Glutamatergic neuron (in vitro differentiated cells): ENCODE results near the gene EIF4B. TPM values are rescaled to one million over a fixed set of nuclear protein-coding genes. Genes with fewer than 3 reads are reported as not detected.
"Not testable (repeated sequence)": the region's sequence is repeated elsewhere in the genome, so short reads cannot be mapped to it uniquely, and the experiment has no call there.

Experiments
- DNase-seq: peaks from one replicate; pipeline ENCODE4 v3.0.0; 2022
- H3K27ac Mint-ChIP-seq: one replicate; pipeline ENCODE4 v1.8.0; 2020; ENCODE audit warnings: mild to moderate bottlenecking, mixed read lengths, inconsistent platforms; ENCODE audit not compliant: unreplicated experiment
- H3K27me3 Mint-ChIP-seq: one replicate; pipeline ENCODE4 v1.8.0; 2020; ENCODE audit warnings: mild to moderate bottlenecking, moderate library complexity, mixed read lengths, inconsistent platforms; ENCODE audit not compliant: unreplicated experiment
- H3K36me3 Mint-ChIP-seq: one replicate; pipeline ENCODE4 v1.8.0; 2020; ENCODE audit warnings: mild to moderate bottlenecking, mixed read lengths, inconsistent platforms; ENCODE audit not compliant: unreplicated experiment
- H3K4me1 Mint-ChIP-seq: one replicate; pipeline ENCODE4 v1.8.0; 2020; ENCODE audit warnings: mild to moderate bottlenecking, low read depth, mixed read lengths, inconsistent platforms; ENCODE audit not compliant: unreplicated experiment
- H3K4me3 Mint-ChIP-seq: one replicate; pipeline ENCODE4 v1.8.0; 2020; ENCODE audit warnings: mild to moderate bottlenecking, mixed read lengths, inconsistent platforms; ENCODE audit not compliant: unreplicated experiment
- H3K9me3 Mint-ChIP-seq: one replicate; pipeline ENCODE4 v1.8.0; 2020; ENCODE audit warnings: mild to moderate bottlenecking, moderate library complexity, mixed read lengths, inconsistent platforms; ENCODE audit not compliant: unreplicated experiment
- CTCF ChIP-seq: fragments of 200-600 bp; sonication (generic); IDR thresholded peaks from one replicate; pipeline ENCODE4 v1.5.0; 2021; ENCODE audit not compliant: partially characterized antibody, unreplicated experiment
- total RNA-seq: library from RNA; stranded (reverse); fragmentation: NEBNext Ultra II Directional; extraction: Animal tissue kit (Norgen Biotek cat#: 25700); gene quantifications from one replicate; pipeline ENCODE4 v1.2.1, GENCODE V29; 2021; ENCODE audit not compliant: unreplicated experiment

EIF4B gene
- total RNA-seq, 1 donor from 2014 or later: 283 TPM

GRCh38 chr12:53025250-53025649 is 19.0 kb downstream of the EIF4B start:
- Mint-ChIP-seq H3K9me3 (peaks cover 2% of the 10 kb centered on the region), H3K4me3 (no peak overlapping the region), H3K27me3 (no peaks in the 10 kb centered on the region), H3K4me1 (no peaks in the 10 kb centered on the region), H3K36me3 (peaks cover 8% of the 10 kb centered on the region), H3K27ac (no peak overlapping the region)
- no peak for TF ChIP-seq CTCF
- DNase-seq: no peak

- H3K27ac Mint-ChIP-seq: peak overlapping the region; percentile 12
- not testable (repeated sequence) for DNase-seq, H3K4me3 Mint-ChIP-seq, H3K27me3 Mint-ChIP-seq, H3K4me1 Mint-ChIP-seq, H3K9me3 Mint-ChIP-seq, H3K36me3 Mint-ChIP-seq
Observed at GRCh38 chr12:53027014-53027413, 20.8 kb downstream of the EIF4B start.

- Mint-ChIP-seq H3K4me3 (no peak overlapping the region), H3K27ac (no peak overlapping the region), H3K9me3 (no peaks in the 10 kb centered on the region), H3K27me3 (peaks cover 6% of the 10 kb centered on the region), H3K4me1 (no peaks in the 10 kb centered on the region), H3K36me3 (no peaks in the 10 kb centered on the region)
- TF ChIP-seq CTCF: no peak
- DNase-seq: no peak
Observed at GRCh38 chr12:53031616-53032015, 25.4 kb downstream of the EIF4B start.

- H3K27me3 Mint-ChIP-seq, H3K4me3 Mint-ChIP-seq, H3K9me3 Mint-ChIP-seq, H3K27ac Mint-ChIP-seq, DNase-seq, H3K4me1 Mint-ChIP-seq, H3K36me3 Mint-ChIP-seq: not testable (repeated sequence)
Observed at GRCh38 chr12:53033832-53034231, 27.6 kb downstream of the EIF4B start.

GRCh38 chr12:53034459-53034858 is 28.2 kb downstream of the EIF4B start:
- TF ChIP-seq CTCF: no peak
- H3K36me3 Mint-ChIP-seq: no peaks in the 10 kb centered on the region
- peaks cover 8% of the 10 kb centered on the region for H3K27me3 Mint-ChIP-seq
- no peaks in the 10 kb centered on the region for H3K4me1 Mint-ChIP-seq
- H3K4me3 Mint-ChIP-seq: no peak overlapping the region
- peaks cover 2% of the 10 kb centered on the region for H3K9me3 Mint-ChIP-seq
- H3K27ac Mint-ChIP-seq: no peak overlapping the region
- no peak for DNase-seq

GRCh38 chr12:53036802-53037201 is 30.5 kb downstream of the EIF4B start:
- H3K36me3 Mint-ChIP-seq: no peaks in the 10 kb centered on the region

More at GRCh38 chr12:53036802-53037201, 30.5 kb downstream of the EIF4B start:
- Mint-ChIP-seq H3K27me3 (peaks cover 8% of the 10 kb centered on the region), H3K9me3 (peaks cover 2% of the 10 kb centered on the region), H3K4me1 (no peaks in the 10 kb centered on the region), H3K4me3 (no peak overlapping the region), H3K27ac (no peak overlapping the region)
- DNase-seq: no peak
- TF ChIP-seq CTCF: no peak
